HEK293T (cell line): ENCODE data around the gene COA8.
A peak's percentile ranks its signal among the peaks of the same experiment; 100 is the strongest.

Experiments
- CTCF ChIA-PET: fragments of 350-600 bp; formaldehyde crosslinking; extraction: SDS; loops from one replicate; lab custom pipeline; 2021; ENCODE audit warnings: antibody characterized with exemption, inconsistent platforms; lab: Yijun Ruan, JAX
- POLR2A ChIA-PET: fragments of 350-600 bp; formaldehyde crosslinking; extraction: SDS; loops from one replicate; lab custom pipeline; 2020; ENCODE audit warnings: antibody characterized with exemption, inconsistent platforms; lab: Yijun Ruan, JAX
- DNase-seq: peaks from one replicate; pipeline ENCODE4 v3.0.0; 2012; ENCODE audit warnings: mixed read lengths; ENCODE audit errors: extremely low spot score
- ARNT ChIP-seq: fragments of 450-650 bp; IDR thresholded peaks from 2 replicates; pipeline ENCODE4 v1.6.1; 2017; ENCODE audit warnings: mild to moderate bottlenecking
- BHLHE40 ChIP-seq: fragments of 450-650 bp; IDR thresholded peaks from 2 replicates; pipeline ENCODE4 v1.6.1; 2016; ENCODE audit warnings: mild to moderate bottlenecking, moderate library complexity, borderline replicate concordance
- CTBP1 ChIP-seq: fragments of 450-650 bp; IDR thresholded peaks from 2 replicates; pipeline ENCODE4 v1.6.1; 2016; ENCODE audit warnings: borderline replicate concordance
- ELF4 ChIP-seq: fragments of 450-650 bp; IDR thresholded peaks from 2 replicates; pipeline ENCODE4 v1.6.1; 2017; ENCODE audit warnings: antibody characterized with exemption
- FOXA1 ChIP-seq: fragments of 450-650 bp; IDR thresholded peaks from 2 replicates; pipeline ENCODE4 v1.6.1; 2016; ENCODE audit warnings: mild to moderate bottlenecking
- FOXK2 ChIP-seq: fragments of 450-650 bp; IDR thresholded peaks from 2 replicates; pipeline ENCODE4 v1.6.1; 2016; ENCODE audit warnings: mild to moderate bottlenecking
- FOXM1 ChIP-seq: fragments of 450-650 bp; IDR thresholded peaks from 2 replicates; pipeline ENCODE4 v1.6.1; 2017; ENCODE audit warnings: mild to moderate bottlenecking, borderline replicate concordance
- HDGF ChIP-seq: fragments of 450-650 bp; IDR thresholded peaks from 2 replicates; pipeline ENCODE4 v1.6.1; 2017; ENCODE audit warnings: antibody characterized with exemption, borderline replicate concordance
- L3MBTL2 ChIP-seq: fragments of 450-650 bp; conservative IDR thresholded peaks from 2 replicates; pipeline ENCODE4 v1.6.1; 2016; ENCODE audit warnings: mild to moderate bottlenecking
- LEF1 ChIP-seq: fragments of 450-650 bp; IDR thresholded peaks from 2 replicates; pipeline ENCODE4 v1.6.1; 2017; ENCODE audit warnings: mild to moderate bottlenecking, borderline replicate concordance
- NFRKB ChIP-seq: fragments of 450-650 bp; IDR thresholded peaks from 2 replicates; pipeline ENCODE4 v1.6.1; 2016; ENCODE audit warnings: mild to moderate bottlenecking, moderate library complexity
- PKNOX1 ChIP-seq: fragments of 450-650 bp; IDR thresholded peaks from 2 replicates; pipeline ENCODE4 v1.6.1; 2016
- SP1 ChIP-seq: fragments of 450-650 bp; IDR thresholded peaks from 2 replicates; pipeline ENCODE4 v1.6.1; 2017
- SUZ12 ChIP-seq: fragments of 450-650 bp; IDR thresholded peaks from 2 replicates; pipeline ENCODE4 v1.6.1; 2016; ENCODE audit warnings: mild to moderate bottlenecking
- TARDBP ChIP-seq: fragments of 450-650 bp; IDR thresholded peaks from 2 replicates; pipeline ENCODE4 v1.6.1; 2016
- ZNF384 ChIP-seq: fragments of 450-650 bp; IDR thresholded peaks from 2 replicates; pipeline ENCODE4 v1.6.1; 2016

COA8 gene

GRCh38 chr14:103576371-103577024 is 13.7 kb downstream of the COA8 start:
- peak; percentile 64 for DNase-seq
- ChIA-PET POLR2A (interaction anchor here (1.6 kb wide), 1 partner anchor 12 kb away, joined by 4 read pairs; no protein-coding TSS in a partner anchor), CTCF (no interaction called here)
- TF ChIP-seq CTBP1 (no peak), ARNT (no peak), NFRKB (no peak), SP1 (no peak), LEF1 (no peak), L3MBTL2 (no peak), FOXA1 (no peak), PKNOX1 (no peak), BHLHE40 (no peak), TARDBP (no peak), FOXK2 (no peak), FOXM1 (no peak), SUZ12 (no peak)

DNA sequence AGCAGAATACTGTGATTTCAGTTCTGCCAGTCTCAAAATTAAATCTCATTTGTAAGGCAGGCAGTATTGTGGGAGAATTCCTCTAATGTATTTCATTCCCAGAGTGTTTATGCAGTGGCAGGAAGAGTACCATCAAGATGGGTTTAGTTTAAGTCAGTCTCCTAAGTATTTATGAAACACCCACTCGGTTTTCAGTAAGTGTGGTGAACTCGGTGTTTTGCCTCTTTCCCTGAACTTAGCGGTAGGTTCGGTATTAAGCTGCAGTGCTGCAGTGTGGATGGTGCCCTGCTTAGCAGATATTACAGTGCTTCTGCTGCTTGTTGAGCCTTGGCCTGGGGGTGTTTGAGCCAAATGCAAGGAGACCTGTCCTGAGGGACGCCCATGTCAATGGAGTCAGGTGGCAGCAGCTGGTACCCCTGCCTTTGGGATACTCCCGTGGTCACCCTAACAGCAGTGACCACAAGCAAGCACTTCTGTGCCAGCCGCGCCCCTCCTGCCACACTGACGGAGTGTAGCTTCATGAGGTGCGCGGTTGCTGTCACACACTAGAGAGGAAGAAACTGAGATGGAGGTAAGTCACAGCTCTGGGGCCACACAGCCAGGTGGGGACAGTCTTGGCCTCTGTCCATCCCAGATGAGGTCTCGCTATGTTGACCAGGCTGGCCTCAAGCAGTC is 15.8 kb downstream of the COA8 start:
- POLR2A ChIA-PET = no interaction called here
- CTCF ChIA-PET = no interaction called here
- no peak for TF ChIP-seq L3MBTL2
- TF ChIP-seq TARDBP = no peak
- TF ChIP-seq LEF1 = no peak
- TF ChIP-seq NFRKB = no peak
- TF ChIP-seq FOXM1 = no peak
- no peak for TF ChIP-seq CTBP1
- TF ChIP-seq ELF4 = no peak
- no peak for TF ChIP-seq HDGF
- TF ChIP-seq ARNT = no peak
- TF ChIP-seq ZNF384 = no peak
- no peak for TF ChIP-seq PKNOX1
- no peak for TF ChIP-seq BHLHE40
- no peak for TF ChIP-seq FOXK2
- TF ChIP-seq SUZ12 = no peak
- no peak for TF ChIP-seq SP1
- no peak for TF ChIP-seq FOXA1

DNA sequence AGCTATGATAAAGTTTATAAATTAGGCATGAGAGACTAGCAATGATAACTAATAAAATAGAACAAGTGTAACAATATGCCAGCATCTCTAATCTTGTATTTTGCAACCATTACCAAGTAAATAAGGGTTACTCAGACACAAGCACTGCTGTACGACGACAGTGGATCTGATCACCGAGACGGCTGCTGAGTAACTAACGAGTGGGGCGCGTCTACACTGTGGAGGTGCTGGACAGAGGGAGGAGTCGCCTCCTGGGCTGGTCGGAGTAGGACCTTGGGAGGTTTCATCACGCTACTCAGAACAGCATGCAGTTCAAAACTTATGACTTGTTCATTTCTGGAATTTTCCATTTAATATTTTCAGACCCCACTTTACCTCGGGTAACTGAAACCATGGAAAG is 18.4 kb downstream of the COA8 start:
- ChIA-PET POLR2A (no interaction called here), CTCF (no interaction called here)
- DNase-seq = no peak
- no peak for TF ChIP-seq NFRKB
- TF ChIP-seq ARNT = no peak
- no peak for TF ChIP-seq FOXA1
- TF ChIP-seq FOXM1 = no peak
- TF ChIP-seq SP1 = no peak
- TF ChIP-seq BHLHE40 = no peak
- no peak for TF ChIP-seq TARDBP
- no peak for TF ChIP-seq ZNF384
- TF ChIP-seq L3MBTL2 = no peak

More for the DNA sequence above, 15.8 kb downstream of the COA8 start:
- DNase-seq = no peak

GRCh38 chr14:103581954-103582703 is 19.4 kb downstream of the COA8 start:
- CTCF ChIA-PET = no interaction called here
- no peak for DNase-seq
- TF ChIP-seq FOXK2 (no peak), PKNOX1 (no peak), CTBP1 (no peak), SUZ12 (no peak), L3MBTL2 (no peak)
- POLR2A ChIA-PET = no interaction called here

DNA sequence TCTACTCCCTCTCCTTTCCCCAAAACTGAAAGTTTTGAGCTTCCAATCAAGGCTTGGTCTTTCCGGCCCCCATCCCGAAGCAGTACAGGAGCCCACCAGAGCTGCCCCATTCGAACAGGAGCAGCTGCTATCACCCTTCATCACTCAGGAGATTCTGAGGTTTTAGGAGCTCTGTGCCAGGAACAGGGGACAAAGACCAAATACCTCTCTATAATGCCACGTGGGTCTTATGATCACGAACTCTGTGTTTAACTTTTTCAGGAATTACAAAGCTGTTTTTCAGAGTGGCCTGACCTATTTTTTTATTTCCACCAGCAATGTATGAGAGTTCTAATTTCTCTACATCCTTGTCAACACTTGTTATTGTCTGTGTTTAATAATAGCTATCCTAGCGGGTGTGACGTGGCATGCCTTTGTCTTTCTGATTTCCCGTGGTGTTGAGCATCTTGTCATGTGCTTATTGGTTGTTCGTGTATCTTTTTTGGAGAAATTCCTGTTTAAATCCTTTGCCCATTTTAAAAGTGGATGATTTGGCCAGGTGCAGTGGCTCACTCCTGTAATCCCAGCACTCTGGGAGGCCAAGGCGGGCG is 21.7 kb downstream of the COA8 start:
- CTCF ChIA-PET = no interaction called here
- TF ChIP-seq L3MBTL2 (no peak), LEF1 (no peak), NFRKB (no peak), ELF4 (no peak), FOXK2 (no peak), FOXA1 (no peak), SP1 (no peak), SUZ12 (no peak), TARDBP (no peak), ARNT (no peak), FOXM1 (no peak), BHLHE40 (no peak), PKNOX1 (no peak), HDGF (no peak)
- no peak for DNase-seq
- POLR2A ChIA-PET = no interaction called here
